ENCODE results near the gene CCDC40. TPM values are rescaled to one million over a fixed set of nuclear protein-coding genes. Genes with fewer than 3 reads are reported as not detected.

Gene CCDC40
- total and polyA plus RNA-seq, 10 of the 15 experiments (the other 5 are each of a cell fraction or from before 2014, with no cell fraction given), result 0.06 to 0.10 TPM; not detected in 8

- Histone ChIP-seq H3K79me2 (ENCODE audit: control insufficient read depth, insufficient read depth, low read length) (no peaks in the 10 kb centered on the region), H3K36me3 (ENCODE audit: control insufficient read depth in 2 of 2, insufficient read depth in 2 of 2, low read length in 1 of 2) (no peaks in the 10 kb centered on the region), H3K4me1 (ENCODE audit: control insufficient read depth, insufficient read depth, low read length) (no peaks in the 10 kb centered on the region), H3K4me2 (ENCODE audit: control insufficient read depth, insufficient read depth) (no peak overlapping the region), H3K27me3 (replicated peaks in 1 of 2; ENCODE audit: control insufficient read depth in 2 of 2, insufficient read depth in 2 of 2, low read length in 1 of 2) (peaks cover 1 to 3% of the 10 kb centered on the region in 2 experiments; a peak in 2 of 4 replicates), H3K4me3 (no peak overlapping the region), H2AFZ (ENCODE audit: control insufficient read depth, low read depth, low read length) (no peak overlapping the region), H3K9ac (ENCODE audit: control insufficient read depth, insufficient read depth, low read length) (no peak overlapping the region), H4K20me1 (ENCODE audit: control insufficient read depth, insufficient read depth) (no peaks in the 10 kb centered on the region), H3K27ac (ENCODE audit: control insufficient read depth, insufficient read depth) (no peak overlapping the region), H3K9me3 (replicated peaks; ENCODE audit: control insufficient read depth, insufficient read depth, low read length) (no peaks in the 10 kb centered on the region)
- ChIA-PET POLR2A (no interaction called here), RAD21 (ENCODE audit: unreplicated experiment) (no interaction called here), CTCF (no interaction called here), SMC1A (ENCODE audit: uncharacterized antibody, unreplicated experiment) (no interaction called here)
- in situ Hi-C loops (cut with MboI), result no loop called here
- BruUV-seq (replicated peaks), result no TSS peak
- WGBS (ENCODE audit: insufficient coverage, insufficient replicate concordance, low lambda C conversion rate, missing lambda C conversion rate), result 72% methylated on average over 17 of the region's 17 CpGs
- FAIRE-seq (no peak), DNase-seq (ENCODE audit: low read depth, low spot score) (no peak), ATAC-seq (no peak)
- TF ChIP-seq CTCF (IDR thresholded peaks at IDR 0.05 in 2 of 3, conservative IDR thresholded peaks at IDR 0.05 in 1 of 3; ENCODE audit: control insufficient read depth in 2 of 3, extremely low read depth in 1 of 3, insufficient read depth in 1 of 3, low read depth in 3 of 3, low read length in 3 of 3) (no peak), CREB1 (IDR thresholded peaks at IDR 0.05; ENCODE audit: low read depth) (no peak), CEBPZ (IDR thresholded peaks at IDR 0.05; ENCODE audit: low read depth, low read length) (no peak), SMAD5 (IDR thresholded peaks at IDR 0.05; ENCODE audit: low read depth) (no peak)
- intact Hi-C loops (cut with micrococcal nuclease; ENCODE audit: unreplicated experiment), result no loop called here
Measured at GRCh38 chr17:79990704-79991103, 45.7 kb upstream of the CCDC40 start.
